ENCODE measurements around the gene CCDC197.

The CCDC197 gene

GRCh38 chr14:94031161-94031882 is 34.2 kb downstream of the CCDC197 start:
- Histone ChIP-seq H3K9ac (no peak overlapping the region), H3K4me1 (peaks cover 29 to 39% (median 31%) of the 10 kb centered on the region in 10 experiments), H3K4me2 (no peak overlapping the region), H3K9me3 (replicated peaks in 1 of 11) (peaks cover 0 to 8% (median 0%) of the 10 kb centered on the region in 11 experiments; a peak in 3 of 22 replicates), H3K4me3 (no peak overlapping the region), H3K27me3 (peaks cover 0 to 7% (median 0%) of the 10 kb centered on the region in 11 experiments; a peak in 5 of 22 replicates), H3K36me3 (no peaks in the 10 kb centered on the region), H3K27ac (no peak overlapping the region), H4K20me1 (peaks cover 0 to 8% (median 0%) of the 10 kb centered on the region in 11 experiments; a peak in 1 of 22 replicates)
- no peak for TF ChIP-seq Cebpa-rat (IDR thresholded peaks at IDR 0.05)

- Histone ChIP-seq H3K4me1 (peaks cover 27 to 36% (median 29%) of the 10 kb centered on the region in 10 experiments), H3K27me3 (peaks cover 0 to 3% (median 0%) of the 10 kb centered on the region in 11 experiments; a peak in 4 of 22 replicates), H3K36me3 (no peaks in the 10 kb centered on the region), H3K4me2 (no peak overlapping the region), H4K20me1 (peaks cover 0 to 8% (median 0%) of the 10 kb centered on the region in 11 experiments; a peak in 1 of 22 replicates), H3K4me3 (no peak overlapping the region), H3K9ac (no peak overlapping the region), H3K9me3 (replicated peaks in 1 of 11) (peaks cover 0 to 8% (median 0%) of the 10 kb centered on the region in 11 experiments; a peak in 3 of 22 replicates), H3K27ac (no peak overlapping the region)
- no peak for TF ChIP-seq Cebpa-rat (IDR thresholded peaks at IDR 0.05)
These were observed 34.8 kb downstream of the CCDC197 start for GRCh38 chr14:94031883-94032279.

GRCh38 chr14:94034886-94035285 is 37.8 kb downstream of the CCDC197 start:
- no peaks in the 10 kb centered on the region for H3K27me3 ChIP-seq
- peaks cover 0 to 7% (median 0%) of the 10 kb centered on the region in 11 experiments; a peak in 1 of 22 replicates for H3K36me3 ChIP-seq
- H4K20me1 ChIP-seq = 0 out of 22 replicates have a peak, but pooled peaks cover 0 to 4% (median 0%) of the 10 kb centered on the region in 11 experiments
- peaks cover 0 to 6% (median 0%) of the 10 kb centered on the region in 10 experiments; a peak in 4 of 20 replicates for H3K4me1 ChIP-seq
- H3K4me3 ChIP-seq = no peak overlapping the region
- no peak overlapping the region for H3K4me2 ChIP-seq
- no peak overlapping the region for H3K27ac ChIP-seq
- TF ChIP-seq Cebpa-rat (IDR thresholded peaks at IDR 0.05) = no peak
- H3K9ac ChIP-seq = no peak overlapping the region
- peaks cover 0 to 8% (median 0%) of the 10 kb centered on the region in 11 experiments; a peak in 3 of 22 replicates for H3K9me3 ChIP-seq (replicated peaks in 1 of 11)

DNA sequence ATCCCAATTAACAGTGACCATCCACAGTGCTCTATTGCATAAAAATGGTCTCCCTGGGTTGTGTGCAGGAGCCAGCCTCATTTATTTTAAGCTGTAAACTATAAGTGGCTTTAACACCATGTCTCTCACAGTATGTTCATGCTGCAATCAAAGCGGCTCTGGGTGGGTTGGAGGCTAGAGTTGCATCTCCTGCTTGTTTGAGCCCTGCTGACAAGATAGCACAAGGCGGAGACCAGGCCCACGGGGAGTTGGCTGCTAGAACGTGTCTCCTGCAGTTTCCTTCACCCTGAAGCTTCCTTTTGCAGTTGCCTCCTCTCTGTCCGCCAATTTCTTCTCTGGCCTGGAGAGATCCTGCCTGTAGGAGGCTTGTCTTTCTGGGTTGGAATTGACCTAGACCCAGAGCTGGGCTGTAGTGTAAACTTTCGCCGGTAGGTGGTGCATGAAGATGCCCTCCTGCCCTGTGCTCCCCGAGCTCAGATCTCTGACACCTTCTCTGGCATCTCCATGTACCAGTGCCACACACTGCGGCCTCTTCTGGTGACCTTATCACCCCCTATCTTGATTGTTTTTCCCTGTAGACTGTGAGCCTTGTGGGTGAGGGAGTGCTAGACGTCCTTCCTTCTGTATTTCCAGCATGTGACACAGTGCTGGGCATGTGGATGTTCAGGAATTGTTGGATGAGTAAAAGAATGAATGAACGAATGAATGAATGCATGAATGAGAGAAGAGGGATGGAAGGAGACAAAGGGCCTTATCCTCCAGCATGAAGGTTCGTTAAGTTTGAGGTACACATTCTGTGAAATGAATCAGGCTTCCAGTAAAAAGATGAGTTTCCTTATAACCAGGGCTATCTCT is 39.4 kb downstream of the CCDC197 start:
- H3K4me1 ChIP-seq = peaks cover 0 to 5% (median 0%) of the 10 kb centered on the region in 10 experiments; a peak in 3 of 20 replicates

DNA sequence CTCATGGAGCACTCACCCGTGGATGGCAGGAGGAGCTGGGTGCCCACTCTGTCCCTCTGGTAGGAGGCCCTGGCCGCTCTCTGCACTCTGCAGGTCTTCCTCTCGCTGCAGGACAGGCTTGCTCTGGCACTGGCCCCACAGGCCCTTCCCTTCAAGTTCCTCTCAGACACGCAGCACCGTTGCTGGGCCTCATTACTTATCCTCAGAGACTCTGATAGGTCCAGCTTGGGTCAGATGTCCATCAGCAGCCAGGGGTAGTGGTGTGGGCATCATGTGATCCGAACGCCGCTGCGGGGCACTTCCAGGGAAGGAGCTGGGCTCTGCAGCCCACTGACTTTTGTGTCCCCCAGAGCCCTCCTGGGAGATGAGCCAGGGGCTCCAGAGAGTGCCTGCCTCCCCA is 40.9 kb downstream of the CCDC197 start:
- Histone ChIP-seq H4K20me1 (peaks cover 0 to 22% (median 0%) of the 10 kb centered on the region in 11 experiments; a peak in 5 of 22 replicates), H3K27ac (no peak overlapping the region), H3K4me2 (no peak overlapping the region), H3K36me3 (peaks cover 0 to 7% (median 0%) of the 10 kb centered on the region in 11 experiments; a peak in 2 of 22 replicates), H3K9me3 (replicated peaks in 1 of 11) (peaks cover 0 to 8% (median 0%) of the 10 kb centered on the region in 11 experiments; a peak in 3 of 22 replicates), H3K27me3 (no peaks in the 10 kb centered on the region), H3K4me1 (peaks cover 0 to 5% (median 0%) of the 10 kb centered on the region in 10 experiments; a peak in 3 of 20 replicates), H3K9ac (peak overlapping the region in 1 of 11 experiments; percentile 15; a peak in 1 of 22 replicates), H3K4me3 (no peak overlapping the region)
- TF ChIP-seq Cebpa-rat (IDR thresholded peaks at IDR 0.05) = no peak

More for the DNA sequence above, 39.4 kb downstream of the CCDC197 start:
- peaks cover 0 to 8% (median 0%) of the 10 kb centered on the region in 11 experiments; a peak in 3 of 22 replicates for H3K9me3 ChIP-seq (replicated peaks in 1 of 11)
- no peak overlapping the region for H3K4me3 ChIP-seq
- H3K36me3 ChIP-seq = peaks cover 0 to 7% (median 0%) of the 10 kb centered on the region in 11 experiments; a peak in 1 of 22 replicates
- no peak overlapping the region for H3K27ac ChIP-seq
- H4K20me1 ChIP-seq = peaks cover 0 to 11% (median 0%) of the 10 kb centered on the region in 11 experiments; a peak in 2 of 22 replicates
- no peak overlapping the region for H3K4me2 ChIP-seq
- no peak overlapping the region for H3K9ac ChIP-seq
- H3K27me3 ChIP-seq = no peaks in the 10 kb centered on the region
- TF ChIP-seq Cebpa-rat (IDR thresholded peaks at IDR 0.05) = no peak

- H4K20me1 ChIP-seq = peaks cover 0 to 28% (median 5%) of the 10 kb centered on the region in 11 experiments; a peak in 6 of 22 replicates
- H3K4me1 ChIP-seq = peaks cover 0 to 5% (median 0%) of the 10 kb centered on the region in 10 experiments; a peak in 3 of 20 replicates
- no peak overlapping the region for H3K4me3 ChIP-seq
These were observed 41.4 kb downstream of the CCDC197 start for GRCh38 chr14:94038510-94038909.

GRCh38 chr14:94038921-94039629 is 42.0 kb downstream of the CCDC197 start:
- Histone ChIP-seq H3K27me3 (no peaks in the 10 kb centered on the region), H3K4me1 (peaks cover 0 to 5% (median 0%) of the 10 kb centered on the region in 10 experiments; a peak in 3 of 20 replicates), H4K20me1 (peaks cover 0 to 34% (median 7%) of the 10 kb centered on the region in 11 experiments; a peak in 9 of 22 replicates), H3K9ac (no peak overlapping the region), H3K4me2 (no peak overlapping the region), H3K9me3 (replicated peaks in 1 of 11) (peaks cover 0 to 8% (median 0%) of the 10 kb centered on the region in 11 experiments; a peak in 3 of 22 replicates), H3K4me3 (no peak overlapping the region), H3K27ac (no peak overlapping the region), H3K36me3 (peaks cover 0 to 15% (median 6%) of the 10 kb centered on the region in 11 experiments; a peak in 13 of 22 replicates)
- no peak for TF ChIP-seq Cebpa-rat (IDR thresholded peaks at IDR 0.05)

More at GRCh38 chr14:94038510-94038909, 41.4 kb downstream of the CCDC197 start:
- H3K27ac ChIP-seq = no peak overlapping the region
- H3K9ac ChIP-seq = no peak overlapping the region
- peaks cover 0 to 8% (median 0%) of the 10 kb centered on the region in 11 experiments; a peak in 3 of 22 replicates for H3K9me3 ChIP-seq (replicated peaks in 1 of 11)
- no peak for TF ChIP-seq Cebpa-rat (IDR thresholded peaks at IDR 0.05)
- H3K27me3 ChIP-seq = no peaks in the 10 kb centered on the region
- peaks cover 0 to 9% (median under 1%) of the 10 kb centered on the region in 11 experiments; a peak in 7 of 22 replicates for H3K36me3 ChIP-seq
- H3K4me2 ChIP-seq = no peak overlapping the region

GRCh38 chr14:94040247-94040646 is 43.1 kb downstream of the CCDC197 start:
- no peak for TF ChIP-seq Cebpa-rat (IDR thresholded peaks at IDR 0.05)
- H3K4me1 ChIP-seq = no peaks in the 10 kb centered on the region; a peak in 1 of 20 replicates
- H3K9me3 ChIP-seq (replicated peaks in 1 of 11) = no peaks in the 10 kb centered on the region
- peaks cover 0 to 45% (median 18%) of the 10 kb centered on the region in 11 experiments; a peak in 12 of 22 replicates for H4K20me1 ChIP-seq
- peaks cover 9 to 26% (median 18%) of the 10 kb centered on the region in 11 experiments for H3K36me3 ChIP-seq
- H3K27me3 ChIP-seq = no peaks in the 10 kb centered on the region
- no peak overlapping the region for H3K4me2 ChIP-seq
- H3K27ac ChIP-seq = no peak overlapping the region
- no peak overlapping the region for H3K4me3 ChIP-seq
- H3K9ac ChIP-seq = no peak overlapping the region
